Fibroblast of skin of right quadriceps (primary cell): ENCODE results near the gene MYBPHL.

Source experiments
- DNase-seq: peaks from one replicate; pipeline ENCODE4 v3.0.0-alpha.2; 2013

The MYBPHL gene, protein sequence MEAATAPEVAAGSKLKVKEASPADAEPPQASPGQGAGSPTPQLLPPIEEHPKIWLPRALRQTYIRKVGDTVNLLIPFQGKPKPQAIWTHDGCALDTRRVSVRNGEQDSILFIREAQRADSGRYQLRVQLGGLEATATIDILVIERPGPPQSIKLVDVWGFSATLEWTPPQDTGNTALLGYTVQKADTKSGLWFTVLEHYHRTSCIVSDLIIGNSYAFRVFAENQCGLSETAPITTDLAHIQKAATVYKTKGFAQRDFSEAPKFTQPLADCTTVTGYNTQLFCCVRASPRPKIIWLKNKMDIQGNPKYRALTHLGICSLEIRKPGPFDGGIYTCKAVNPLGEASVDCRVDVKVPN

DNA sequence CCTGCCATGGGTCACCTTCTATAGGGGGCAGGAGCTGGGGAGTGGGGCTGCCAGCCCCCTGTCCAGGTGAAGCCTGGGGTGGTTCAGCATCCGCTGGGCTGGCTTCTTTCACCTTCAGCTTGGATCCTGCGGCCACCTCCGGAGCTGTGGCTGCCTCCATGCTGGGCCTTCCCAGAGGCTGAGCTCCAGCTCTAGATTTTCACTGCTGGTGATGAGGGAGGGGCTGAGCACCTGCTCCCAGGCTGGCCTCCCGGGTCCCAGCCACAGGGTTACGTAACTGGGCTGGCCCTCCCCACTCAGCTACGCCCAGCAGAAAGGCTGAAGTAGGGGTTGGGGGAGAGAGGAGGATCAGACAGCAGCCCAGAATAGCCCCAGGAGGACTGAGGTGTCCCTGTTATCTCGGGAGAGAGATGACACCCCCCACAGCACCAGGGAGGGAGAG is at the start of gene MYBPHL:
Gene MYBPHL (minus strand): TSS at position 180 of the 442 bp plus-strand sequence. CDS start 20 bp downstream, at position 160.
- DNase-seq, result no peak

DNA sequence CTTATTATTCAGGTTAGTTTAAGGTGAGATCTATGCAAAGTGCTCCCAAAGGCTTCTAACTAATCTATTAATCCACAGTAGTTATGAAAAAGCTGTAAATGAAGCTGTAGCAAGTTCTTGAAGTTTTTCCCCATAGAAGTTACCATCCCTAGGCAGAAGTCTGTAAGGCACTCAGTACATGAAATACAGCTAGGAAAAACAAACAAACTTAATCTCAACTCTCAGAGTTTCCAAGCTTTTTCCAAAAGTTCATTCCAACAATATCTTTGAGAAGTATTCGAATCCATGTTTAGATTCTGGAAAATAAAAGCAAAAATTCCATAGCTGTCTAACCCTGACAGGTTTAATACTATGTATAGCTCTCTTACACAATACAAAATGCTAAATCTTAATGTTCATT is 49.7 kb upstream of the MYBPHL start:
- no peak for DNase-seq

DNA sequence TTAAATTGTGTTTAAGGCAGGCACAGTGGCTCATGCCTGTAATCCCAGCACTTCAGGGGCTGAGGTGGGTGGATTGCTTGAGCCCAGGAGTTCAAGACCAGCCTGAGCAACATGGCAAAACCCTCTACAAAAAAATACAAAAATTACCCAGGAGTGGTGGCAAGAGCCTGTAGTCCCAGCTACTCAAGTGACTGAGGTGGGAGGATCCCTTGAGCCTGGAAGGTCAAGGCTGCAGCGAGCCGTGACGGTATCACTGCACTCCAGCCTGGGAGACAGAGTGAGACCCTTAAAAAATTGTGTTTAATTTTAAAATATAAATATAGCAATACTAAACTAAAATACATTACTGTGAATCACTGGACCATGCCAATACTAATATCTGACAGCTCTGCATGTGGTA is 48.1 kb upstream of the MYBPHL start:
- DNase-seq, result no peak

GRCh38 chr1:109351457-109351856 is 44.6 kb upstream of the MYBPHL start:
- no peak for DNase-seq

DNA sequence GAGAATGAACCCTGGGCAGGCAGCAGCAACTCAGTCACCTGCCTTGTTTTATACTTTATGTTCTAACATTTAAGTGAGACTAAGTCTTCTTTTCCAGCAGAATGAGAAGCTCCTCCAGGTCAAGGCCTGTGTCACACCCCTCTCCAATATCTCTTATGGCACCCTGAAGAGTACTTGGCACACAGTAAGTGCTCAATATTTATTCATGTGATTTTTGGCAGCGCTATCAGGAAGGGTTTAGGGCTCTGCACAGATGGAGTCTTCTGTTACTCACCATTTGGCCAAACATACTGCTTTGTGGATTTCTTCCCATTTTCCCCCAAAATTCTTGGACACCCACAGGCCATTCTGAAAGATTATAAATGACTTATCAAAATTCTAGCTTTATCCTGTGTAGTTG is 43.8 kb upstream of the MYBPHL start:
- DNase-seq, result no peak

DNA sequence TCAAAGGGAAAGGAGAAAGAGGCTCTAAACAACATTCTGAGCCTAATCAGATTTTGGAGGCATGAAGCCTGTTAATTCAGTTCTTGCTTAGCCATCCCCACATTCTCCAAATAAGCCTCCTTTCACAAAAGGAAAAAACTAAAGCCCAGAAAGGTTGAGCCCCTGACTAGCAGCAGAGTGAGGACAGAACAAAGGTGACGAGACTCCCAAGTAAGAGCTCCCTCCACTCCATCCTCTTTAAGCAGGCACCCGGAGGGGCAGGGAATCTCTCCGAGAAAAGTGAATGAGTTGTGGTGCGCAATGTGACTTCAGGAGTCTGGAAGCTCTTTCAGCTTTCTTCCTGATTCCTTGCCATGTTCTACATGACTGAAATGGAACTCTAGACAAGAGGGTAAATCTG is 43.4 kb upstream of the MYBPHL start:
- no peak for DNase-seq

GRCh38 chr1:109347511-109347910 is 40.7 kb upstream of the MYBPHL start:
- no peak for DNase-seq

DNA sequence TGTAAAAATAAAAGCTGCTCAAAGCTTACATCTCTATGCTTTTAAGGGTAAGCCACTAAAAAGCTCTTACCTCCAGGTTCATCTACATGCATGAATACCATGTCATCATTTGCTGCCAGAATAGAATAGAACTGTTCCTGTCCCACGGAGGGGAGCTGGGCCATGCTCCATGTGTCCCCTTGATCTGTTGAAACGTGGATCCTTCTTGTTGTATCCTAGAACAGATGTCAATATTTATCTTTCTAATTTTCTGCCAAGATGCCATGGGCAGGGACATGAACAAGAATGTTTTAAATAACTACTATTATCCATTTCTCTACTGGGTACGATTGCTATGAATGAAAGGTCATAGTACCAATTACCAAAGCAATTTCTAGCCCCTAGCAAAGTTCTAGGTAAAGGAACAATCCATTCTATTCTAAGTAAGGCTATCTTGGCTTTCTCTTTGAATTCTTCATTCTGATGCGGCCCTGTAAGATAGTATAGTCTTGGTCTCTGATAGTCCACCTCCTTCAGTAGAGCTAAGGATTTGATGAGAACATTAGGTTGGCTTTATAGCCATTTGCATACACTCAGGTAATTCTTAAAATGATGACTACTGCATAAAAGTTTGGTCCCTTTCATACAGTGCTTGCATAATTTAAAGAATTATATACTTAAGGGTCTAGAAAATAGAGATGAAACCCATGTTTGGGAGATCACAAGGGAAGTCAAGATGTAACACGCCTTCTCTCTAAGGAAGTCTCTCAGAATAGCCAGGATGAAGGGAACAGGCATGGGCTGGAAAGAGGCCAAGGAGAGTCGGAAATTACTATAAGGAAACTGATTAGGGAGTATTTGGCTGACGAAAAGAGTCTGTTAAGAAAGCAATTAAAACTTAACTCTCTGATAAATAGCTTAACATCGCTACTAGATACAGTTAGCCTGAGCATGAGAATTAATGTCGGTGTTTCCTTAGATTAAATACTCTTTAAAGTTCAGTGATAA is 35.4 kb upstream of the MYBPHL start:
- no peak for DNase-seq

GRCh38 chr1:109338608-109339007 is 31.8 kb upstream of the MYBPHL start:
- no peak for DNase-seq

- DNase-seq, result no peak
These were observed 31.3 kb upstream of the MYBPHL start for GRCh38 chr1:109338091-109338490.

- DNase-seq, result no peak
These were observed 28.3 kb upstream of the MYBPHL start for GRCh38 chr1:109335091-109335490.

- no peak for DNase-seq
These were observed 24.3 kb upstream of the MYBPHL start for GRCh38 chr1:109331113-109331512.

DNA sequence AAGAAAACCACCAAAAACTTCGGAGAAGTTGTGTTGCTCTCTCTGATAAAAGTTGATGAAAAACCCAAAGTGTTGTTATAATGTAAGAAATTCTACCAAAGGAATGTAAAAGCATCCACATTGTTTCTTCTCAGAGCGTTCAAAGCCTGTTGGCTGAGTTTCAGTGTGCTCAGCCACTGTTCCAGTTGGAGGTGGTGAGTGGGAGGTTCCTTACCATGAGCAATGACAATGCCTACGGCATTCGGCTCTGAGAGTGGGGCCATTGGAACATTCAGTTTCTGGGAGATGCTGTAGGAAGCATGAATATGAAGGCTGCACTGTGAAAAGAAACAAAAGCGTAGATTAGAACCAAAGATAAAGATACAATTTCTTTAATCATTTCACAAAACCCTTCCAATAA is 20.5 kb upstream of the MYBPHL start:
- DNase-seq, result no peak

- no peak for DNase-seq
These were observed 16.2 kb upstream of the MYBPHL start for GRCh38 chr1:109322974-109323373.

GRCh38 chr1:109319114-109319513 is 12.3 kb upstream of the MYBPHL start:
- no peak for DNase-seq

DNA sequence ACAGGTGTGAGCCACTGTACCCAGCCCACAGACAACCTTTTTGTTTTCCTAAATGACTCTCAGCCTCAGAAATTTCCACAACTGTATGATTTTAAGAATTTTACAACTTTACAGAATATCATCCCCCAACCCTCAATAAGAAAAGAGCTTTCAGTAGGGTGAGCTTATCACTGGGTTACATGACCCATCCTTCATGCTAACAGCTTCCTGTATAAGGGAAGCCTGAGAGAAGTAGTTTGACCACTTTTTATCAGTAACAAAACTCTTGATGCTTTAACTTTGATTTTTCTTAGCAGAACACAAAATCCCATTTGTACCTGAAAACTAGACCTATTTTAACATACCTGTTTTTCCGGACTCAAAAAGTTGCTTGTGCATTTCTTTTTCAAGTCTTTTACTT is 9.7 kb upstream of the MYBPHL start:
- DNase-seq, result no peak

DNA sequence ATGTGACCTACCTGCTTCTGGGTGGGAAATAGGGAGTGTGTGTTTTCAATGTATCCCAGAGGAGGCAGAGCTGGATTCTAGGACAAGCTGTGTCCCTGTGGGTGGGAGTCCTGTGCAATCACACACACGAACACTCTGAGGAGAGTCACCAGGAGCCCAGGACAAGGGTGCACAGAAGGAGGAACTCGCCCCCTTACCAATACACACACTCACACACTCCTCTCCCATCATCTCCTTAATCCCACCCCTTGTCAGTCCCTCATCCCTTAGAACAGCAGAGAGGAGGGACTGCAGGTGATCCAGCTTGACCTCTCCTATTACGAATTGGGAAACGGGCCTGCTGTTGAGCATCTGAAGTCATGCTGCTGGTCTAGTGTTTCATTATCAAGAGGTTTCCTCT is 8.5 kb upstream of the MYBPHL start:
- no peak for DNase-seq

- peak; percentile 44 for DNase-seq
These were observed 8.0 kb upstream of the MYBPHL start for GRCh38 chr1:109314795-109315194.

DNA sequence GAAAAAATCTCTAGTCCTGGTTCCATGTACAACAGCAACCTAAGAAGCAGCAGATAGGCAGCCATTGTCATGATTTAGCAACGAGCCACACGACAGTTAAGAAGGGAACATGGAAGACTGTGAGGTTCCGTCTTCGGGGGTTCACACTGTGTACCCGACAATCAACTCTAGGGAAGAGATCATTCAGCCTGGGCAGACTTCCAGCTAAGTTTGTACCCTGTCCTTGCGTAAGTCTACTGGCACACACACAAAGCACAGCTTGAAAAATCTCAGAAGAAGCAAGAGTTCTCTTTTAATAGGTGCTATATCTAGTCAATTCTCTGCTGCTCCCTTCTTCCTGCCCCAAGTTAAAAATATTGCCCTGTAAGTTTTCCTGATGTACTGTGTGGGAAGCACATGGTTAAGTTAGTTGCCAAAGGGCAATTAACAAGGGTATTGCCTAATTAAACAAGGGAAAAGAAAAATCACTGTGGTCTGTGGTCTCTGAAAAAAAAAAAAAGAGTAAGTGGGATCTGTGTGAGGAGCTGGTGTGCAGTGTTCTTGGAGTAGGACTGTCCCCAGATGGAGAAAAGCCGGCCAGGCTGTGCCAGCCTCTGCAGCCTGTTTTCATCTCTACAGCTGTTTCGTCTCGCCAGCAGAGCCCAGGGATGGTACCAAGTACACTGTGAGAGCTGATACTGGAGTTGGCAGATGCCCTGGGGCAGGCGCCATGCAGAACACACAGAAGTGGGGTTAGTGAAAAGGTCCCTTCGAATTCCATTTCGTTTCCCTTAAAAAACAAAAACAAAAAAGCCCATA is 6.4 kb upstream of the MYBPHL start:
- peak; percentile 28 for DNase-seq

DNA sequence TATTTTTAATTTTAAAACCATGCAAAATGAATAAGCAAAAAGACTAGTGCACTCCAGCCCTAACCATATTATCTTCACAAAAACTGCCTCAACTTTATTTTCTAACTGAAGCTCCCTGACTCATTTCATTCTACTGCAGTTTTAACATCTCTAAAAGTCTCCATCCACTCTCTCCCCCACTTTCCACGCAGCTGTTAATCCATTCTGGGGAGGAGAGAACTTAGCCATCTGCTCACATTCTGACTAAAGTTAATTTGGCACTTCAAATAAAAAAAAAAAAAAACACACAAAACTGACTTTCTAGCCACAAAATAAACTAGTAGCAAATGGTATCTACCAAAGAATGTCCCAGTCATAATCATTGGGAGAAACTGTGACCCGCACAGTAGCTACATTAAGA is 5.4 kb upstream of the MYBPHL start:
- no peak for DNase-seq

- DNase-seq, result no peak
These were observed 2.5 kb upstream of the MYBPHL start for GRCh38 chr1:109309347-109309746.

DNA sequence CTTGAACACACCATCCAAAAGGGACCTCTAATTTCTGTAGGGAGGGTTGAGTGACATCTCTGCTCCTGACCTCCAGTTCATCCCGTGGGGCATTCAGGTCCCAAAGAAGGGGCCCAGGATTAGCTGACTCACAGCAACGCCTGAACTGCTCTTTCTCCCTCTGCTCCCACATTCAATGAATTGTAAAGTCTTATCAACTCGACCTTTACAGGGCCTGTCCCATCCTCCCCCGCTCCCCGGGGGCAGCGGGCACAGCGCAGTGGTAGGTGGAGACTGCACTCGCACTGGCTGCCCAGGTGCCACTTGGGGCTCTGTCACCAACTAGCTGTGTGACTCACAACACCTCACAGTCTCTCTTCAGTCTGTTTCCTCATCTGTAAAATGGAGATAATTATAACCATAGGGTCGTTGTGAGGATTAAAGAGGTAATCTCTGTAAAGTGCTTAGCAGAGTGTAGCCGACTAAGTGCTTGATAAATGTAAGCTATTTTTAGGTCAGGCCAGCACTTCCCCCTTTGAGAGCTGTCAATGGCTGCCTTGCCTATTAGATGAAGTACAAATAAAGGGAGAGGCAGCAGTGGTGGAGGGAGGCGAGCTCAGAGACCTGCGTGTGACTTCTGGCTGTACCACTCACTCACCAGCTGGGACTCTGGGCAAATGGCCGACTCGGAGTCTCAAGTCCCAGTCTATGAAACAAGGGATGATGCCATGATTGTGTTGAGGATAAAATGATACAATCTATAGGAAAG is 637 bp upstream of the MYBPHL start:
- DNase-seq, result no peak
